Psoas muscle (tissue), 8 donors: ENCODE measurements around the gene SLC6A17. TPM values are rescaled to one million over a fixed set of nuclear protein-coding genes. Genes with fewer than 3 reads are reported as not detected.

Experiments
- ATAC-seq, 4 donors: fragments of 200-7000 bp; cut with Tn5 transposase; one replicate each; pipeline ENCODE4 v1.9.1; 2020; ENCODE audit warnings: moderate library complexity in 3 of 4, mild to moderate bottlenecking in 2 of 4
- DNase-seq, 2 donors: peaks; one replicate each; pipeline ENCODE4 v3.0.0-alpha.2; 2020
- H3K27ac ChIP-seq: fragments of 200-600 bp; one replicate; pipeline ENCODE4 v1.8.0; 2022
- H3K27me3 ChIP-seq, 3 donors: fragments of 200-600 bp in 1 of 3; one replicate each; pipeline versions ENCODE4 v1.6.1 to v1.8.0; 2013 to 2022; ENCODE audit warnings: low read length in 2 of 3, mild to moderate bottlenecking in 2 of 3, moderate library complexity in 1 of 3; ENCODE audit not compliant: insufficient read depth in 3 of 3
- H3K36me3 ChIP-seq, 2 donors: fragments of 200-600 bp in 1 of 2; one replicate each; pipeline versions ENCODE4 v1.6.1 to v1.8.0; 2013 to 2022; ENCODE audit warnings: low read depth in 1 of 2, mild to moderate bottlenecking in 1 of 2, moderate library complexity in 1 of 2; ENCODE audit not compliant: insufficient read depth in 1 of 2
- H3K4me1 ChIP-seq: fragments of 200-600 bp; one replicate; pipeline ENCODE4 v1.8.0; 2022
- H3K4me3 ChIP-seq: fragments of 200-600 bp; one replicate; pipeline ENCODE4 v1.8.0; 2022; ENCODE audit warnings: mild to moderate bottlenecking
- H3K9me3 ChIP-seq: fragments of 200-600 bp; one replicate; pipeline ENCODE4 v1.8.0; 2022
- WGBS, 3 donors: extraction: QIAGEN DNeasy Blood & Tissue Kit; methylation state at CpG; one replicate each; pipeline versions ENCODE4 v1.1.6 to v1.1.7; 2013; 5-methylcytosine and 5-hydroxymethylcytosine counted together
- intact Hi-C, 2 donors: fragments of 100-400 bp; cut with DNase I; formaldehyde crosslinking; loops; one replicate each; pipeline versions ENCODE4 v1.11.0 to v1.14.2; 2022
- polyA plus RNA-seq, 3 donors: library from polyadenylated mRNA; stranded (reverse); fragments of 200-250 nt; gene quantifications; one replicate each; pipeline ENCODE4 v1.2.3, GENCODE V29; 2013
- total RNA-seq, 4 donors: library from RNA; stranded (reverse); fragmentation: NEBNext Ultra II Directional in 2 of 4; extraction: Animal tissue kit (Norgen Biotek cat#: 25700) in 2 of 4; gene quantifications; one replicate each; pipeline versions ENCODE4 v1.2.1 to v1.2.4, GENCODE V29; 2021 to 2023
- TF ChIP-seq, protein P1 (sequence below): fragments of 200-600 bp; IDR thresholded peaks from one replicate; pipeline ENCODE4 v1.8.0; 2022; ENCODE audit warnings: antibody characterized with exemption
- donor health status: healthy with polysubstance abuse.
- donor health status: DM: no; HTN: no; CAD: no; lungs with moderate emphysema.
- donor health status: Bipolar disorder and iron deficiency.
- donor health status: healthy.
- donor health status: DM: yes; HTN: yes; CAD: no.
- donor health status: DM: no; HTN: no; CAD: no.
- donor health status: DM: no; HTN: no; CAD: no.
- donor health status: DM: yes; HTN: yes; CAD: no.

Gene SLC6A17
- total and polyA plus RNA-seq, 7 donors: 0.03 to 0.19 (median 0.10) TPM

DNA sequence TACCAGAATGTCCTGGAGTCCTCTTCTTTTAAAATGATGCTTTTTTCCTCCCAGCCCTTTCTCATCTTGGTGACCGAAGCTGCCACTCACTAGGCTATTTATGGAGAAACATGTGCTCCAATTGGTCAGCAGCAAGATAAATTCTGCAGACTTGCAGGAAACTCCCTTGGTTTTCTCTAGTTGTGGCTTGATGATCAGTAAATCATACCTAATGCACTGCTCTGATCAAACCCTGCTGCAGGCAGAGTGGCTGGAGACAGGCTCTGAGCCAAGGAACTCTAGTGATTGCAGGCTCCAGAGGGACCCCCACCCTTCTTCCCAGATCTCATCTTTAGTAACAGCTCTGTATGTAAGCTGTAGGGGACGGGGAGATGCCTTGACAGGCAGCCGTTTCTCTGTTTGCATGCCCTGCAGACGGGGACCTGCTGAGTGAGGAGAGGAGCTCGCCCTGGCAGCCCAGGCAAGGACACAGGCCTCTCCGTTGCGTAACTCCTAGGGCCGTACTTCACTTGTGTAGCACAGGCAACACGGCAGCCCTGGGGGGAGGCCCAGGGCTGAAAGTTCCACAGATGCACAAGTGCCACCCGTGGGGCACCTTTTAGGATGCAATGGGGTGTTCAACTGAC is 14.5 kb downstream of the SLC6A17 start:
- Histone ChIP-seq H3K4me1 (no peaks in the 10 kb centered on the region), H3K9me3 (no peaks in the 10 kb centered on the region), H3K36me3 (no peaks in the 10 kb centered on the region), H3K4me3 (no peak overlapping the region), H3K27ac (no peak overlapping the region), H3K27me3 (peaks cover 0 to 3% (median 0%) of the 10 kb centered on the region in 3 donors)
- TF ChIP-seq, protein P1, sequence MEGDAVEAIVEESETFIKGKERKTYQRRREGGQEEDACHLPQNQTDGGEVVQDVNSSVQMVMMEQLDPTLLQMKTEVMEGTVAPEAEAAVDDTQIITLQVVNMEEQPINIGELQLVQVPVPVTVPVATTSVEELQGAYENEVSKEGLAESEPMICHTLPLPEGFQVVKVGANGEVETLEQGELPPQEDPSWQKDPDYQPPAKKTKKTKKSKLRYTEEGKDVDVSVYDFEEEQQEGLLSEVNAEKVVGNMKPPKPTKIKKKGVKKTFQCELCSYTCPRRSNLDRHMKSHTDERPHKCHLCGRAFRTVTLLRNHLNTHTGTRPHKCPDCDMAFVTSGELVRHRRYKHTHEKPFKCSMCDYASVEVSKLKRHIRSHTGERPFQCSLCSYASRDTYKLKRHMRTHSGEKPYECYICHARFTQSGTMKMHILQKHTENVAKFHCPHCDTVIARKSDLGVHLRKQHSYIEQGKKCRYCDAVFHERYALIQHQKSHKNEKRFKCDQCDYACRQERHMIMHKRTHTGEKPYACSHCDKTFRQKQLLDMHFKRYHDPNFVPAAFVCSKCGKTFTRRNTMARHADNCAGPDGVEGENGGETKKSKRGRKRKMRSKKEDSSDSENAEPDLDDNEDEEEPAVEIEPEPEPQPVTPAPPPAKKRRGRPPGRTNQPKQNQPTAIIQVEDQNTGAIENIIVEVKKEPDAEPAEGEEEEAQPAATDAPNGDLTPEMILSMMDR: no peak
- intact Hi-C loops: no loop called here
- no peak for ATAC-seq
- DNase-seq: no peak
- WGBS, 3 donors: 60 to 69% (median 64%) methylated on average over 10 of the region's 10 CpGs

DNA sequence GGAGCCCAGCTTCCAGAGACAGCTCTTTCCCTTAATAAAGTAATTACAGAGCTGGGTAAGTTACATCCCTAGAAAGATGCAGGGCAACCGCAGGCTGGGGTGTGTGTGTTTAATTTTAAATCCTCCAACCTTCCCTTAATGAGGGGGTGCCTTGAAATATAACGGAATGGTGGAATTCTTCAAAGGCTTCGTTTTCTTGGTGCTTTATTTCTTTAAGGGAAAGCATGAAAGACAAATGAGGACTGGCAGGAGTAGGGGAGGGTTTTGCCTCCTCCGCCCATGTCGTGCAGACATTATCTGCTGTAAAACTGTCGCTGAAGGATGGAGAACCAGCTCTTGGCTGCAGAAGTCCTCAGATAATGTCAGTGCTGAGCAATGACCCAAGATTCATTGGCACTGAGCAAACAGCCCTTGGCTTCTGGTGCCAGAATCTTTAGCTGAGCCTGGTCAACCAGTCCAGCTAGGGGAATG is 15.5 kb downstream of the SLC6A17 start:
- no peak overlapping the region for H3K4me3 ChIP-seq
- ATAC-seq: no peak
- H3K27me3 ChIP-seq: peaks cover 0 to 3% (median 0%) of the 10 kb centered on the region in 3 donors
- DNase-seq: no peak
- WGBS, 3 donors: 67 to 77% (median 70%) methylated on average over 6 of the region's 6 CpGs
- intact Hi-C loops: no loop called here
- H3K4me1 ChIP-seq: no peaks in the 10 kb centered on the region
- no peak overlapping the region for H3K27ac ChIP-seq
- H3K9me3 ChIP-seq: no peaks in the 10 kb centered on the region
- TF ChIP-seq, protein P1: no peak
- H3K36me3 ChIP-seq: no peaks in the 10 kb centered on the region

DNA sequence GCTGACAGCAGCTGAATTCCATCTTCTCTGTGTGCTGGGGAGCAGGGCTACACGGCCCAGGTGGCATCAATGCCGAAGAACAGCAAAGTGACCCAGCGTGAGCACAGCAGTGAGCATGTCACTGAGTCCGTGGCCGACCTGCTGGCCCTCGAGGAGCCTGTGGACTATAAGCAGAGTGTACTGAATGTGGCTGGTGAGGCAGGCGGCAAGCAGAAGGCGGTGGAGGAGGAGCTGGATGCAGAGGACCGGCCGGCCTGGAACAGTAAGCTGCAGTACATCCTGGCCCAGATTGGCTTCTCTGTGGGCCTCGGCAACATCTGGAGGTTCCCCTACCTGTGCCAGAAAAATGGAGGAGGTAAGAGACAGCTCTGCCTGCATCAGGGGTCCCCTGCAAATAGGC is 16.6 kb downstream of the SLC6A17 start:
- no peak for DNase-seq
- Histone ChIP-seq H3K27ac (no peak overlapping the region), H3K9me3 (no peaks in the 10 kb centered on the region), H3K27me3 (peaks cover 0 to 6% (median 0%) of the 10 kb centered on the region in 3 donors), H3K36me3 (no peaks in the 10 kb centered on the region), H3K4me3 (no peak overlapping the region), H3K4me1 (no peaks in the 10 kb centered on the region)
- intact Hi-C loops: no loop called here
- TF ChIP-seq, protein P1: no peak
- 84 to 88% (median 85%) methylated on average over 11 of the region's 11 CpGs for WGBS, 3 donors
- no peak for ATAC-seq

DNA sequence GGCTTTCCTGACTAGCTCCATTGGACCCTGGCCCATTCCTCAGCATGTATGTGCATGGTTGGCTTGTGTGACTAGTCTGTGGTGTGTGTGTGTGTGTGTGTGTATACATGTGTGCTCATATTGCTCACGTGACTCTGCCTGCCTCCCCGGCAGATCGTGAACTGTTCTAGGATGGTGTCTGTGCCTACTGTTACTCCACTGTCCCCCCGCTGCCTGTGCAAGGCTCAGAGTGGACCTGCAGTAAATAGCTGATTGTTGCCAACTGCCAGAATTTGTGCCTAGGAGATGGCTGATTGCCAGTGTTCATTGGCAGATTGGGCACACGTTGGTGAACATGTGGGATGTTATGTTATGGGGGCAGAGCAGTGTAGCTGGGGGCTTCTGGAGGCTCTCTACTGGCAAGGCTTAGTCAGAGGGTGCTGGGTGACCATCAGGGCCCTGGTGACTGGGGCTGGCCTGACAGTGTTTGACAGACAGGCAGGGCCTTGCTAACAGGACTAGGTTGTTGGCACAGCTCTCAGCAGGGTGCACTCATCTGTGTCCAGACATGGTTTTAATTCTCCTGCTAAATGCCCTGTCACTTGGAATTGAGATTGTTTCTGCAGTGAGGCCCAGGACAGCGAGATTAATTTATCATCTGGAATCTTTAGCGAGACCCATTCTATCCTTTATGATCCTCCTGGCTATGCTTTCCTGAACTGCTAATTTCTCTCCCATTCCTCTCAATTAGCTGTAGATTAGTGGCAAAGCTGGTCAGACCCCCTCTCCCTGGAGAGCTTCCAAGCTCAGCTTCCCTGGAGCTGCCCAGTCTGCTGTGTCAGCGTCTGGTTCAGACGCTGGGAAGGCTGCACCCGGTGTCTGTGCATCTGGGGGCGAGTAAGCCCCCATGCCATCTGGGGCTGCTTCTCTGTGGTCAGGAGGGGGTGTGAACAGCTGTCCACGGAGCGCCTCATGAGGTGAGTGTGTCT is 20.8 kb downstream of the SLC6A17 start:
- DNase-seq: no peak
- H3K36me3 ChIP-seq: no peaks in the 10 kb centered on the region
- no peaks in the 10 kb centered on the region for H3K9me3 ChIP-seq
- no peak overlapping the region for H3K27ac ChIP-seq
- no peak for ATAC-seq
- H3K4me3 ChIP-seq: no peak overlapping the region
- intact Hi-C loops: no loop called here
- no peaks in the 10 kb centered on the region for H3K4me1 ChIP-seq
- peaks cover 0 to 6% (median 5%) of the 10 kb centered on the region in 3 donors for H3K27me3 ChIP-seq
- TF ChIP-seq, protein P1: no peak
- WGBS, 3 donors: 39 to 47% (median 46%) methylated on average over 13 of the region's 13 CpGs
